Measurements from ENCODE around the gene CCDC24.
A peak's percentile ranks its signal among the peaks of the same experiment; 100 is the strongest.

CCDC24 gene

DNA sequence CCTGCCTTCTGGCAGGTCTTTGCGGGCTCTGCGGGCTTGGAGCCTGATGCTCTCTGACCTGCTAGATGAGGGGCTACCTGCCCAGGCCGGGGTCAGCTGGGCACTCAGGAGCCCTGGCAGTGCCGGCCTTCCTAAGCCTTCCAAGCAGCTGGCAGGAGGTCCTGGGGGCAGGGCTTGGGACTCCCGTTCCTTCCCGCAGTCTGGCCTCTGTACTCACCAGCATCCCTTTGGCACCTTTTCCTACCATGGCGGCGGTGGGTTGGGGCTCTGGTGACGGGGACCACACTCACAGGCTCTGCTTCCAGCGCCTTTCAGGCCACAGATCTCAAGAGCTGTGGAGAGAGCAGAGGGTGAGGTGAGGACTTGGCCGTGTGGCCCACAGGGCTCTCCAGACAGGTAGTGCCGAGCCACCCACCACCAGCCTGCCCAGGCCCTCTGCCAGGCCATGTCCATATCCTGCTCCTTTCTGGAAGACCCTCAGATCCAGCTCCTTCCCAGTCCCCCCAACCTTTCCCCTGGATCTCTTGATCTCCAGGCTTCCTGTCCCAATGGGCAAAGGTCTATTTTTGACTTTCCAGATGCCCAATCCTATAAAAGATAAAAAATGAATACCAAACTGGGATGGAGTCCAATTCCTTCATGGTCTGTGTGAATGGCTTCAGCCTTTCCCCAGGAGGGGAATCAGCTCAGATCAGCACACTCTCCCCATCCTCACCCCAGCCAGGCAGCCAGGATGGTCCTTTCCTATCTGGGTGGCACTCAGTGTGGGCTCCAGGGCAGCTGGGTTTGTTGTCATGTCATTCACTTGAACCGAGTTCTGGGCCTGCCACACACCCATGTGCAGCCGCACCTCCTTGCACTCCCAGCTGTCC, 32.9 kb downstream of the CCDC24 start:
- no peak for DNase-seq (ENCODE audit: low read depth in 2 of 2)

DNA sequence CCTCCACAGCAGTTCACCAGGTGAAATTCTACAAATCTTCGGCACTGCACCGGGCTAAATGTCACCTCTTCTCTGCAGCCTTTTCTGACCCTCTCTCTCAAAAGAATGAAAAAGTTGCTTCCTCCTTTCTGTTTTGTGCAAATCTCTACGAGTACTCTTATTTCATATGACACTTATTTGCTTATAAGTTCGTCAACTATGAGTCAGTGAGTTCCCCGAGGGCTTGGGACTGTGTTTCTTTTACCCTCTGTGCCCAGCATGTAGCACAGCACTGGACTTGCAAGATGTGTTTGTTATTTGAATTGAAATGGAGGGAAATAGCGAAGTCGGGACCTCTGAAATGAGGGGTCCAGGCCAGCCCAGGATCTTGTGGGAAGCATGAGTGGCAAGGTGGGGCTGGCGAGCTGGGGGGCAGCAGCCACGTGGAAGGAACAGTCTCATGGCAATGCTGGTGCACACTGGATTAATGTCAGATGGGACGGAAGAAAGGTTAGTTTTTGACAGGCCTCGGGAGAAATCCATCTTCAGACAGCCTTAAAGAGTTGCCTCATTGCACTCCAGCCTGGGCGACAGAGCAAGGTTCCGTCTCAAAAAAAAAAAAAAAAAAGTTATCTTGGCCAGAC, 33.6 kb downstream of the CCDC24 start:
- DNase-seq (ENCODE audit: low read depth in 2 of 2): no peak

DNA sequence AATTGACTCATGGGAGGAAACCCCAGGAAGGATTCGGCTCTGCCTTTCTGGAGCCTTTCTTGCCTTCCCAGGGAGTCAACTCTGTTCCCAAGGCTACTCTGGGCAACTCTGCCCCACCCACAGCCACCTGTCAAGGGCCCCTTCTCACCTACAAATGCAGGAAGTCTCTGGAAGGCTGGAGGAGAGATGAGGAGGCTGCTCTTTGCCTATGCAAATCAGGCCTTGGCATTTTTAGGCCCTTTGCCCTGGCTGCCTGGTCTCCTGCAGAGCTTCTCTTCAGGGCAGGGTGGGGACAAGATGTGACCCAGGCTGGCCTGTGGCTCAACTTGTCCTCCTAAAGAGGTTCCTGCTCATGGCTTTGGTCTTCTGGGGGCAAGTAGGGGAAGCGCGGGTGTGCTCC, 34.4 kb downstream of the CCDC24 start:
- no peak for DNase-seq (ENCODE audit: low read depth in 2 of 2)

DNA sequence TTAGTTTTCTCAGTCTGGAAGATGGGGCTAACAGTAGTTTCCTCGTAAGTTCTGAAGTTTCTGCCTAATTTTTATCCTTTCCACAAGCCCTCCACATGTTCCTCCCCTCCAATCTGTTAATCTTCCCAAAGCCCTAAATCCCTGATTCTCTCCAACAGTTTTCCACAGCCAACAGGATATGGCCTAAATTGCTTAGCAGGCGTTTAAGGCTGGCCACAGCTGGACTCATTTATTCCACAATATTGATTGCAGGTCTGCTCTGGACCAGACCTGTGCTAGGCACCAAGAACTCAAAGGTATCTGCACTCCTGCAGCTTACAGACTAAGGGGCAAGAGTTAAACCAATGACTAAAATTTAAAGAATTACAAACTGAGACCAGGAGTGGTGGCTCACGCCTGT, 35.9 kb downstream of the CCDC24 start:
- DNase-seq (ENCODE audit: low read depth in 2 of 2): no peak

DNA sequence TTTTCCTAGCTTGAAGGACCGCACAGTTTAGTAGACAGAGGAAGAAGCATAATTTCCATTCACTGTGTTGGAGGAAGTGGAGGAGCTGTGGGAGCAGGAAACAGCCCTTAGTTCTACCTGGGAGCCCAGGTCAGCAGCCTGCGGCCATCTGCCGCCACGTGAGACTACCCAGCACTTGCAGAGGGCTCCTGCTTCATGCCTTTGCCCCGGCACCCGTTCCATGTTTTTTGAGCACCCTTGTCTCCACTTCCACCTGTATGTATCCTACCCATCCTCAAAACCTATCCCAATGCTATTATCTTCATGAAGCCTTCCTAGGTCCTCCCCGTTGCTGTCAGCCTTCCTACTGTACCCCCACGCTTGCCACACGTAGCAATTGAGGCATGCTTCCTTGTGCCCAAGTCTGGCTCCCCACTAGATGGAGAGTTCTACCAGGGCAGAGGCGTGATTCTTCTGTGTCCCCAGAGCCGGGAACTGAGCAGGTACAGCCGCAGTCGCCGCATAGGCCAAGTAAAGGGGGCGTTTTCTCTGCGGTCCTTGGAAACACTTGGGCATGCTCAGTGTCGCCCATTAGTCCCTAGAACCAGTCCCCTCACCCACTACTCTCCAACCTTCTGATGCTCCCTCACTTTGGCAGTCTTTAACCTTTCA, 38.0 kb downstream of the CCDC24 start:
- DNase-seq (ENCODE audit: low read depth in 2 of 2): no peak

DNA sequence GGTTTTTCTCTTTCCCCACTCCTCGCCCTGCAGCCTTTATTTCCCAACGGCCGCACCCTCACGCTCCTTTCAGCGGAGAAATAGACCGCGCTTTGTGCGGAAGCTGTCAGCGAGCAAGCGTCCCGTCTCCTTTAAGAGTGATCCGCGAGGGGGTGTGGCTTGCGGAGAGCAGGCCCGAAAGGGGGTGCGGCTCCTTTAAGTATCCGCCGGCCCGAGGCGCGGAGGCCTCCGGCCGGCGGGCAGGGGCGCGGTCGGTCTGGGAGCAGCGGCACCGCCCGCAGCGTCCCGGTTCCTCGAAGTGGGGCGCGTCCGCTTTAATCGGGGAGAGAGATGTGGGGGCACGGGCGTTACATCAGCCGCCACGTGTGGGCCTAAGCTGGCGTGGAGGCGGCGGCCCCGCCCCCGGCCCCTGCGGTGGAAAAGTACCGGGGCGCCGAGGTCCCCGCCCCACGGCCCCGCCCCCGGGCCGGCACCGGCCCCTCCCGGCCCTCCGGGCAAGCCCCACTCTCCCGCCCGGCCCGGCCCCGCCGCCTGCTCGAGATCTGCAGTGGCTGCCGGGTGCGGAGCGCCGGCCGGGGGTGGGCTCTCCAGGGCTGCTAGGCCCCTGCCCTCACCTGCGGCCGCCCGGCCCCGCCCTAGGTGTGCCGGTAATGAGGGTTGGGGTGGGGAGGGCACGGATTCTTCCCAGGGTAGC, 38.7 kb downstream of the CCDC24 start:
- DNase-seq (ENCODE audit: low read depth in 2 of 2): peak; percentile 65 to 68

DNA sequence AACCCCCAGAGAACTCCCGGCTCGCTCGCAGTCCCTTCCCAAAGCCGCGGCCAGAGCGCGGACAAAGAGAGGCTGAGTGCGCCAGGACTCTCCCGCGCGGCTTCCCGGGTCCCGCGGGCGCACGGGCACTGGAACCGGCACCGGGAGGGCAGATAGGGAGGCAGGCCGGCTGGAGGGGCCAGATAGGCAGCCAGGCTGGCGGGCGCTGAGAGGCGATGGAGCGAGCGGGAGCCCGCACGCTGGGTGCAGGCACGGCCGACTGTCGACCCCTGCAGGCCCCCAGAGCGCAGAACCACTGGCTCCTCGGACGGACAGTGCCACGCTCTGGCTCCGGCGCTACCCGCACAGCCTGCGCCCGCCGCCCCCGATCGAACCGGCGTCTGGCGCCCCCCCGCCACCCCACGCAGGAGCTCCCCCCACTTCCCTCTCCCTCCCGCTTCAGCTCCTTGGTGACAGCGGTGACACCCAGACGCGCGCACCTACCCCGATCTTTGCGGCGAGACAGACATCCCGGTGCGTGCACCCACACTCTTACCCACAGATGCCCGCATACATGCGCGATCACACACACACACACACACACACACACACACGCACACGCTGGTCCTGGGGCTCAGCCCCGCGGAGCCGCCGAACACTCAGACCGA, 39.3 kb downstream of the CCDC24 start:
- DNase-seq (ENCODE audit: low read depth in 2 of 2): no peak

DNA sequence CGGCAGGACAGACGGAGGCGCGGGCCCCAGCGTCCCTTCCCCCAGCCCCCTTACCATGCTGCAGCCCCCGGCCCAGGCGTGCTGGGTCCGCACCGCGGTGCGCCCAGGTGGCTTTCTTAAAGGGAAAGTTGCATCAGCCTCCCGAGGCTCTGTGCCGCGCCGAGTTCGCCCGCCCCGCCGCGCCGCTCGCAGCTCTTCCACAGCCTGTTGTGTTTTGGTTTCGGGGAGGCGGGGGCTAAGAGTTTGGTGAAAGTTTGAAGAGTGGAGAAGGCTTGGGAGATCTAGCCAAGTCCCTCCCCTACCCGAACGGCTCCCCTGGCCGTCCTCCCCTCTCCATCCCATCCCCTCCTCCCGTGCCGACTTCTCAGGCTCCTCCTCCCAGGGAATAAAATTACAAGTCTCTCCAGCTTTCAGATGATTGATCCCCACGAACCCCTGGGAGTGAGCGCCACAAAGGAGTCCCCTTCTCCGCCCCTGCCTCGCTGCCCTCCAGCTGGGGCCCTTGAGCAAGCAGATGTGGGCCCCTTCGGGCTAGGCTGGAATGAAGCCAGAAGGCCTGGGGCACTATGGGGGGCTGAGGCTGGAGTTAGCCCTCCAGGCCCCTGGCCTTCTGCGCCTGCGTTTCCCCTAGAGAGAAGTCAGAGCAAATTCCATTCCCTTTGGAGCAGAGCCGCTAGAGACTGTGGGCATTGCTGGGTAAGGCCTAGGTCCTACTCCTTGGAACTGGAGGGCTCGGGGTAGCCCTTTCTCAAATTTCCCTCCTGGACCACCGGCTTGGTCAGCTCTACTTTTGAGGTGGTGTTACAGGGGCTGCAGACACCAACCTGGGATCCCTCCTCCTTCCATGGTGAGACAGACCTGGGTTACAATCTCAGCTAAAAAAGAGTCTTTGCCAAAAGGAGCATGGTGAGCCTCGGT, 40.1 kb downstream of the CCDC24 start, which contains the start of gene SLC6A9:
Gene SLC6A9, minus strand, starts transcription at position 211 of the 918 bp plus-strand sequence. CDS start 7,185 bp downstream, outside the sequence.
- DNase-seq (ENCODE audit: low read depth in 2 of 2): peak; percentile 76 to 78

DNA sequence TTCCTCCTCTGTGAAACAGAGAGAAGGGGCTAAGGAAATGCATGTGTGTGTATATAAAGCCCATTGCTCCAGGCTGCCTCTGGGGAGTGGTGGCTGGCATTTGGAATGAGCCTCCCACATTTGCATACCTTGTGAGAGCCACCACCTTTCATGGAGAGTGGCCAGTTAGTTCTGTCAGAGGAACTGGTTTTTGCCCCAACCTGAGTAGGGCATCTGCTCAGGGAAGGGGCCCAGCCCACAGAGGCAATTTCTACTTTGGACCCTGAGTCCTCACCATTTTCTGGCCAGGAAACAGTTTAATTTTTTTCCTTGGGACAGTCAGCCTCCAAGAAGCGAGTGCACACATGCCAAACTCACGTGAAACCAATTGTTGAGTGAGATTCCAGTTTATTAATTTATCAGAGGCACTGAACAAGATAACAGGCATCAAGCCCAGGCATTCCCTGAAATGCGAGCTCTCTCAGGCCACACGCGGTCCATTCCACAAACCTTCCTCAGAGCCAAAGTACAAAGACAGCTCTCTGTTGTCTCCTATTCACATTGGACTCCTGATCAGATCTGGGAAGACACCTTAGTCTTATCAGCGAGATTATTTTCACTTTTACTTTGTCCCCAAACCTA, 40.9 kb downstream of the CCDC24 start:
- no peak for DNase-seq (ENCODE audit: low read depth in 2 of 2)

DNA sequence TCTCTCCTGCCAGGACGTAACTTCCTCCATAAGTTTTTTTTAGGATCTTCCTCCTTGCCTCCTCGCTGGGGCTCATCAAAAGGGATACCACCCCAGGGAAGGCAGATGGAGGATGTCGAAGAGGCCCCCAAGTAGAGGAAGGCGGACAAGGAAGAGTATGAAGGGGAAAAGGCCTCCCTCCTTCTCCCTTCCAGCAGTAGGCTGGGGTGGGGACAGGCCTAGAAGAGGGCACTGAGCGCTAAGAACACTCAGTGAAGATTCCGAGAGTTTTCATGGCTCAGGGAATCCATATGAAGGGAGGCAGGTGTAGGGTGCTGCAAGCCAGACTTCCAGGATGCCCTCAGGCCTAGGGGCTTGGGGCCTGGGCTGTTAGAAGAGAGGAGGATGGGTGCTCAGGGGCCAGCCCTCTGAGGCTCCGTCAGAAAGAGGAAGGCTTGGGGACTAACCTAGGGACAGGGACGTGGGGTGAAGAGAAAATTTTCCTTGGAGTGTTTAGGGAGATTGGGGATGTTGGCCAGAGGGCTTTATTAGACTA, 41.7 kb downstream of the CCDC24 start:
- no peak for DNase-seq (ENCODE audit: low read depth in 2 of 2)

DNA sequence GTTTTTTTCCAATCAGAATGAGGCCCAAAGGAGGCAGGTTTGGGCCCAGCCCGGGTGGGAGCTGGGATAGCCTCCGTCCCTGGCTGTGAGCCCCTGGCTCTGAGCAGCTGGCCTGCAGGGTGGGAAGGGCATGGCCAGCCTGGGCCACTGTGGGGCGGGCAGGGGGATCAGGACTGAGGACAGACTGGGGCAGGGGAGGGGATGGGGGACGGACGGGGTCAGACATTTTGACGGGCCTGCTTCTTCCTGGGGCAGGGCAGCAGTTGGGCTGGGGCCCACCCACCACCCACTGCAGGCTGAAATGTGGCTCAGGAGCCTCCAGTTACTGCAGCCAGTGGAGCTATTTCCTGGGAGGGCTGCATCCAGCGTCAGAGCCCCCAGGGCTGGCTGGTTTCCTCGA, 42.4 kb downstream of the CCDC24 start:
- DNase-seq (ENCODE audit: low read depth in 2 of 2): no peak

DNA sequence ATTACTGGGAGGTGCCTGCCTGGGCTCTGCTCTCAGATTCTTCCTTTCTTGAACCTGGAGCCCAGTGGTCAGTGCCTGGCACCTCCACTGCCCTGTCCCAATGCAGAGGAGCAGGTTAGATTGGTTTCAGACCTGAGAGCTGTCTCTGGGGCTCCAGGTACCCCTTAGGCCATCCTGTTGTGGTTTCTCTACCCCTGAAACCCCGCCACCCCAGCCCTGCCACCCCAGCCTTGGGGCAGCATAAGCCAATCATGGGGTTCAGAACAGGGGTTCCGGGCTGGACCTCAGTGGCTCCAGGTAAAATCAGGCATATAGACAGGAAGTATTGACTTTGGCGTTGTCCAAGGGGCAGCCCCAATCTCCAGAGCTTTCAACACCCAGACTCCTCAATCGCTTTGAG, 43.0 kb downstream of the CCDC24 start:
- DNase-seq (ENCODE audit: low read depth in 2 of 2): no peak

DNA sequence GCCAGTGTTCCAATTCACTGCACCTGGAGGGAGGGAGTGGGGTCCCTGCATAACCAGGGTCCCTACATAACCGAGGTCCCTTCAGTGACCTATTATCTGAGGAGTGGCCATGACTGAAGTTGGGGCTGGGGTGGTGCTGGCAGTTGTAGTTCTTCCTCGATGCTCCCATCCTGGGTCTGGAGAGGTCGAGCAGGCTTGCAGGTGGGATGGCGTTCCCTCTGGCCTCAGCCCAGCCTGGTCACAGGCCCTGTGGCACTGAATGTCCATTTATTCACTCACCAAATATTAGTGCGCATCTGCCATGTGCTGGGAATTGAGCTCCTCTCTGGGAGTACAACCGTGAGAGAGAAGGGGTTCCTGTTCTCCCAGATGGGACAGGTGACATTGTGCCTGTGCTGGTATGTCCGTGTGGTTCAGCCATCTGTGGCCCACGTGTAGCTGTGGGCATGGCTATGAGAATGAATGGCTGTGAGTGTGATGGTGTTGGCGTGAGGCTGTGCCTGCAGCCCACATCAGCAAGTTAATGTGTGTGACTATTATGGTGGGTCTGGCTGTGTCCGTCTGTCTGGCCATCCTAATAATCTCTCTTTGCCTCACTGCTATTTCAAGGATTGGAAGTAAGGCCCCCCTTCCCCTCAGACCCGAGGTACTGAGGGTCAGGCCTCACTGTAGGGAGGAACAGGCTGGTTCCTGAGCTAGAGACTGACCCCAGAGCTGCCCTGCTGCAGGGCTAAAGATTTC, 43.7 kb downstream of the CCDC24 start:
- DNase-seq (ENCODE audit: low read depth in 2 of 2): no peak

DNA sequence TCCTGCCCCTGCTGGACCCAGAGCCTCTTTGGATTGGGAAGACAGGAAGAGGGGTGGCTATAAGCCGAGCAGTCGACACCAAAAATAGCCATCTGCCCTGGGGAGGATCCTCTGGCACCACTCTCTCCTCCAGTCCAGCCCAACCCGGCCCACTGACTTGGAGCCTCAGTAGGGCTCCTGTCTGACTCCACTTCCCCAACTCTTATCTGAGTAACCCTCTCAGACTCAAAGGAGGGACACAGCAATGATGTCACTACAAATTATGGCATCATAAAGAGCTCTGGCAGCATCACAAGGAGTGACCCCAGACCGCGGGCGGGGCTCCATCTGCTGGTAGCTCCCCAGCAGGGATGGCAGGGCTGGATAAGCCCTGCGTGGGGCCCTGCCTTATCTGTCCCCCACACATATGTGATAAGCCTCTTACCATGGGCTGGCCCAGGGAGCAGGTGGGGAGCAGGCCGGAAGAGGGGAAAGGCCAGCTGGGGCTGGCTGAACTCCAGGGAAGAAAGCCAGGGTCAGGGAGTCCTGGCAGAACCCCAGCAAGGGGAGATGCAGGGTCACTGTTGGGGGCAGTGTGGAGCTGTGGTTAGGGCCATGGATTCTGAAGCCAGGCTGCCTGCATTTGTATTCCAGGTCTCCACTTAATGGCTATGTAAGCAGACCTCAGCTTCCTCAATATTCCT, 44.5 kb downstream of the CCDC24 start:
- DNase-seq (ENCODE audit: low read depth in 2 of 2): no peak

DNA sequence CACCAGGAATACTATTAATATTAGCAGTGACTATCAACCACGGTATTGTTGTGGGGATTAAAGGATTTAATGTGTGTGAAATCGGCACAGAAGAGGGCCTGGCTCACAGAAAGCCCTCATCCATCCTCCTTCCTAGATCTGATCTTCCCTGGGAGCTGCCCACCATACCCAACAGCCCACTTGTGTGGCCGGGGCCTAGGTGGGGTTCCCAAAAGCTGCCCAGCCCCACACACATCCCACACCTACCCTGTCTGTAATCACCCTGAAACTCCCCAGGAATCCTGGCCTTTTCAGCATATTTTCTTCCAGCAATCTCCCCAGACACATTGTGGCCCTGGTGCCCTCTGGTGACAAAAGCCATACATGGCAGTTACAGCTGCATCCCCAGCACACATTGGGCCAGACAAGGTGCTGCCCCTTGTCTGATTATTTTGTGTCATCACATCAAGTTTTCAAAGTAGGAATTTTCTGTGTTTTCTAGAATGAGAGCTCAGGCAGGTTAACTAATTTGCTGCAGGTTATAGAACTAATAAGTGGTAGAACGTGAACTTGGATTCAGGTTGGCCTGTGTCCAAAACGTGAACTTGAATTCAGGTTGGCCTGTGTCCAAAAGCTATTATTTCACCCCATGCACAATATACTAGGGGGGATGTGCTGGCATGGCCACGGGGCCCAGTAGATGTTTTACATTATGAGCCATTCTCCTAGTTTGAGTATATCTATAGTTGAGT, 45.2 kb downstream of the CCDC24 start:
- no peak for DNase-seq (ENCODE audit: low read depth in 2 of 2)

DNA sequence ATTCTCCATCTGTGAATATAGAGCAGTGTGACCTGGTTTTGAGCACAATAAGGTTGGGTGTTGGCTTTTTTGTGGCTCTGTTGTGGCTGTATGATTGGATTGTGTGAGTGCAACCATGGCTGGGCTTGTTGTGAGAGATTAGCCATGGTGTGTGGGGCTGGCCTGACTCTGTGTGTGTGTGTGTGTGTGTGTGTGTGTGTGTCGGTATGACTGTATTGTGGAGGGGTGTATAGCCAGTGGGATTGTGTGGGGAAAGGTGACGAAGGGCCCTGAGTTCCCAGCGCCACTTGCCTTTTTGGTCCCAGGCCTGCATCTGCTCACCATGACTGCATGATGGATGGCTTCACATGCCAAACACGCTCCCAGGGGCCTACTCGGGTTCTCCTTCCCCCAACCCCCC, 45.8 kb downstream of the CCDC24 start:
- no peak for DNase-seq (ENCODE audit: low read depth in 2 of 2)

DNA sequence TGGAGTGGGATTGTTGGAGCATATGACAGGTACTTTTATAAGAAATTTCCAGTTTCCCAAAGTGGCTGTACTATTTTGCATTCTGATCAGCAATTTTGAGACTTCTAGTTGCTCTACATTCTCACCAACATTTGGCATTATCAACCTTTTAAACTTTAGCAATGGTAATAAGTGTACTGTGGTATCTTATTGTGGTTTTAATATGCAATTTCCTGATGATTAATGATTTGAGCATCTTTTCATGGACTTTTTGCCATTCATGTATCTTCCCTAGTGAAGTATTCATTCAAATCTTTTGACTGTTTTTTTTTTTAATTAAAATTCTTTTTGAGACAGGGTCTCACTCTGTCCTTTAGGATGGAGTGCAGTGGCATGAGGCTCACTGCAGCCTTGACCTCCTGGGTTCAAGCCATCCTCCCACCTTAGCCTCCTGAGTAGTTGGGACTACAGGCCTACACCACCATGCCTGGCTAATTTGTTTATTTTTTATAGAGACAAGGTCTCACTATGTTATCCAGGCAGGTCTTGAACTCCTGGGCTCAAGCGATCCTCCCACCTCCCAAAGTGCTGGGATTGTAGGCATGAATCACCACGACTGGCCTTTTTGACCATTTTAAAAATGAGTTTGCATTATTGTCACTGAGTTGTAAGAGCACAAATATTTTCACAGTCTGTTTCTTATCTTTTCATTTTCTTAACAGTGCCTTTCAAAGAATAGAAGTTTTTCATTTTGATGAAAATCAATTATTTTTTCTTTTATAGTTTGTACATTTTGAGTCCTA, 47.7 kb downstream of the CCDC24 start:
- no peak for DNase-seq (ENCODE audit: low read depth in 2 of 2)

All from fibroblast of skin of left biceps (primary cell).